IMR-90 (cell line): ENCODE results near the gene FBN3. TPM values are rescaled to one million over a fixed set of nuclear protein-coding genes. Genes with fewer than 3 reads are reported as not detected.

Source experiments
- ATAC-seq: fragments of 200-7000 bp; cut with Tn5 transposase; 2 replicates; pipeline ENCODE4 v1.9.1; 2020; ENCODE audit warnings: low read depth, mild to moderate bottlenecking, moderate library complexity
- BruUV-seq: library from RNA; stranded (reverse); fragments of 400-500 nt; replicated peaks from 2 replicates; lab custom pipeline; 2021; lab: Mats Ljungman, UMichigan
- CTCF ChIA-PET: fragments of 300-600 bp; formaldehyde crosslinking; extraction: SDS; loops from one replicate; lab custom pipeline; 2021; ENCODE audit warnings: antibody characterized with exemption; lab: Yijun Ruan, JAX
- POLR2A ChIA-PET: fragments of 300-600 bp; sonication (Branson Sonifier 250); formaldehyde crosslinking; loops from one replicate; lab custom pipeline; 2022; ENCODE audit warnings: antibody characterized with exemption; ENCODE audit not compliant: unreplicated experiment; lab: Charles Lee
- DNase-seq: peaks from one replicate; pipeline ENCODE4 v3.0.0; 2013
- H2AFZ ChIP-seq: replicated peaks from 2 replicates; pipeline ENCODE3; 2013; ENCODE audit warnings: low read length, mild to moderate bottlenecking; ENCODE audit not compliant: poor library complexity
- H2AK5ac ChIP-seq: 2 replicates; pipeline ENCODE4 v1.6.1; 2013; ENCODE audit warnings: low read depth, low read length, inconsistent platforms
- H2AK9ac ChIP-seq: replicated peaks from 2 replicates; pipeline ENCODE3; 2013; ENCODE audit warnings: mild to moderate bottlenecking, low read depth, low read length, moderate library complexity; ENCODE audit not compliant: poor library complexity
- H2BK120ac ChIP-seq: 2 replicates; pipeline ENCODE4 v1.6.1; 2013; ENCODE audit warnings: low read depth, low read length, inconsistent platforms
- H2BK15ac ChIP-seq: 3 replicates; pipeline ENCODE4 v1.6.1; 2013; ENCODE audit warnings: low read depth, low read length, inconsistent platforms
- H2BK20ac ChIP-seq: 2 replicates; pipeline ENCODE4 v1.6.1; 2013; ENCODE audit warnings: low read depth, mild to moderate bottlenecking, inconsistent platforms, low read length, moderate library complexity
- H2BK5ac ChIP-seq: 2 replicates; pipeline ENCODE4 v1.6.1; 2013; ENCODE audit warnings: mild to moderate bottlenecking, low read depth, low read length, inconsistent platforms; ENCODE audit not compliant: poor library complexity, severe bottlenecking
- H3K14ac ChIP-seq: replicated peaks from 2 replicates; pipeline ENCODE4 v1.6.1; 2013; ENCODE audit warnings: low read depth, low read length, inconsistent platforms
- H3K18ac ChIP-seq: 2 replicates; pipeline ENCODE4 v1.6.1; 2013; ENCODE audit warnings: low read depth, low read length, control low read depth
- H3K23ac ChIP-seq: 2 replicates; pipeline ENCODE4 v1.6.1; 2013; ENCODE audit warnings: low read depth, low read length, inconsistent platforms
- H3K27ac ChIP-seq: 2 replicates; pipeline ENCODE4 v1.5.1; 2013; ENCODE audit warnings: mild to moderate bottlenecking, control low read depth, low read length; ENCODE audit not compliant: insufficient read depth
- H3K27me3 ChIP-seq: 2 replicates; pipeline ENCODE4 v1.6.1; 2013; ENCODE audit warnings: low read length; ENCODE audit not compliant: control insufficient read depth, insufficient read depth
- H3K36me3 ChIP-seq: 2 replicates; pipeline ENCODE4 v1.6.1; 2013; ENCODE audit warnings: low read length, mixed read lengths; ENCODE audit not compliant: control insufficient read depth, insufficient read depth
- H3K4ac ChIP-seq: 2 replicates; pipeline ENCODE4 v1.6.1; 2013; ENCODE audit warnings: low read depth, low read length, inconsistent platforms
- H3K4me1 ChIP-seq: 2 replicates; pipeline ENCODE4 v1.6.1; 2013; ENCODE audit warnings: low read length, mixed read lengths; ENCODE audit not compliant: control insufficient read depth, insufficient read depth
- H3K4me2 ChIP-seq: 2 replicates; pipeline ENCODE4 v1.6.1; 2013; ENCODE audit warnings: low read depth, mild to moderate bottlenecking, control low read depth, low read length, moderate library complexity
- H3K4me3 ChIP-seq: 2 replicates; pipeline ENCODE4 v1.5.1; 2013; ENCODE audit warnings: low read depth, mild to moderate bottlenecking, control low read depth, low read length, moderate library complexity; ENCODE audit not compliant: insufficient read depth
- H3K56ac ChIP-seq: 2 replicates; pipeline ENCODE4 v1.6.1; 2013; ENCODE audit warnings: low read length, inconsistent platforms; ENCODE audit not compliant: insufficient read depth; ENCODE audit errors: extremely low read depth
- H3K79me1 ChIP-seq, 2 experiments: 2 replicates each; pipeline ENCODE4 v1.6.1; 2013; ENCODE audit warnings: low read length in 2 of 2, inconsistent platforms in 1 of 2, low read depth in 1 of 2
- H3K9ac ChIP-seq: 2 replicates; pipeline ENCODE4 v1.6.1; 2013; ENCODE audit warnings: low read depth, low read length, control low read depth
- H3K9me1 ChIP-seq: 2 replicates; pipeline ENCODE4 v1.6.1; 2013; ENCODE audit warnings: low read length, inconsistent platforms; ENCODE audit not compliant: insufficient read depth
- H3K9me3 ChIP-seq: 2 replicates; pipeline ENCODE4 v1.6.1; 2013; ENCODE audit warnings: low read length; ENCODE audit not compliant: control insufficient read depth, insufficient read depth
- H4K20me1 ChIP-seq: 2 replicates; pipeline ENCODE4 v1.6.1; 2013; ENCODE audit warnings: low read length, inconsistent platforms; ENCODE audit not compliant: insufficient read depth
- H4K5ac ChIP-seq: 2 replicates; pipeline ENCODE4 v1.6.1; 2013; ENCODE audit warnings: mild to moderate bottlenecking, low read depth, low read length, control low read depth
- H4K8ac ChIP-seq, 2 experiments: 2 replicates each; pipeline ENCODE4 v1.6.1; 2013; ENCODE audit warnings: low read depth in 2 of 2, low read length in 2 of 2, control low read depth in 1 of 2, inconsistent platforms in 1 of 2
- H4K91ac ChIP-seq: 2 replicates; pipeline ENCODE4 v1.6.1; 2013; ENCODE audit warnings: low read depth, low read length, inconsistent platforms; ENCODE audit not compliant: insufficient read depth
- CEBPB ChIP-seq: IDR thresholded peaks from 2 replicates; pipeline ENCODE4 v1.6.1; 2012; ENCODE audit warnings: low read depth, low read length, improper control_type of control experiment
- CHD1 ChIP-seq: IDR thresholded peaks from 2 replicates; pipeline ENCODE4 v1.6.1; 2012; ENCODE audit warnings: low read depth, low read length, improper control_type of control experiment
- MAFK ChIP-seq: IDR thresholded peaks from 2 replicates; pipeline ENCODE4 v1.6.1; 2012; ENCODE audit warnings: low read depth, low read length, improper control_type of control experiment
- MAZ ChIP-seq: IDR thresholded peaks from 2 replicates; pipeline ENCODE4 v1.6.1; 2012; ENCODE audit warnings: low read depth, mild to moderate bottlenecking, low read length, improper control_type of control experiment, moderate library complexity, borderline replicate concordance
- MXI1 ChIP-seq: IDR thresholded peaks from 2 replicates; pipeline ENCODE4 v1.6.1; 2012; ENCODE audit warnings: low read depth, mild to moderate bottlenecking, low read length, moderate library complexity, borderline replicate concordance
- NFE2L2 ChIP-seq: fragments of 150-350 bp; IDR thresholded peaks from 2 replicates; pipeline ENCODE4 v1.6.1; 2016; ENCODE audit warnings: low read depth, mild to moderate bottlenecking, low read length
- POLR2A ChIP-seq: IDR thresholded peaks from 2 replicates; pipeline ENCODE4 v1.6.1; 2012; ENCODE audit warnings: mild to moderate bottlenecking, low read depth, low read length
- RFX5 ChIP-seq: IDR thresholded peaks from 2 replicates; pipeline ENCODE4 v1.8.0; 2012; ENCODE audit warnings: low read depth, mild to moderate bottlenecking, low read length, moderate library complexity
- SMC3 ChIP-seq: fragments of 150-350 bp; IDR thresholded peaks from 2 replicates; pipeline ENCODE4 v1.6.1; 2016; ENCODE audit warnings: low read depth, mild to moderate bottlenecking, antibody characterized with exemption, low read length, moderate library complexity
- WGBS, 2 experiments: methylation state at CpG; one replicate each; pipeline versions ENCODE4 v1.1.5 to v1.1.7; 2013; ENCODE audit warnings: missing lambda C conversion rate in 2 of 2; ENCODE audit not compliant: insufficient read length in 1 of 2; ENCODE audit errors: extremely low coverage in 2 of 2; 5-methylcytosine and 5-hydroxymethylcytosine counted together
- dilution Hi-C: fragments of 300-500 bp; cut with HindIII; formaldehyde crosslinking; loops from one replicate; pipeline ENCODE4 v1.14.3; 2018; ENCODE audit warnings: low sequenced_read_pairs; ENCODE audit not compliant: unreplicated experiment
- in situ Hi-C: fragments of 300-500 bp; cut with MboI; formaldehyde crosslinking; loops from 3 replicates; pipeline ENCODE4 v1.14.3; 2019; ENCODE audit warnings: low sequenced_read_pairs, inconsistent platforms, mixed read lengths
- intact Hi-C: fragments of 100-400 bp; cut with micrococcal nuclease; formaldehyde crosslinking; loops from 2 replicates; pipeline ENCODE4 v1.10.0; 2022
- polyA plus RNA-seq, 3 experiments: library from polyadenylated mRNA; depleted of rRNA; stranded (reverse); fragments of >200 nt; gene quantifications; 2 replicates each; pipeline ENCODE4 v1.2.3, GENCODE V29; 2012; ENCODE audit warnings: low replicate concordance in 1 of 3
- total RNA-seq: library from RNA; depleted of rRNA; stranded (reverse); fragments of >200 nt; gene quantifications from 2 replicates; pipeline ENCODE4 v1.2.3, GENCODE V29; 2012
- TF ChIP-seq, protein P1 (sequence below): fragments of 150-350 bp; IDR thresholded peaks from 2 replicates; pipeline ENCODE4 v1.6.1; 2016; ENCODE audit warnings: low read depth, mild to moderate bottlenecking, low read length, moderate library complexity, borderline replicate concordance

FBN3 gene
- total and polyA plus RNA-seq, 2 of the 4 experiments (the other 2 are of a cell fraction): not detected

DNA sequence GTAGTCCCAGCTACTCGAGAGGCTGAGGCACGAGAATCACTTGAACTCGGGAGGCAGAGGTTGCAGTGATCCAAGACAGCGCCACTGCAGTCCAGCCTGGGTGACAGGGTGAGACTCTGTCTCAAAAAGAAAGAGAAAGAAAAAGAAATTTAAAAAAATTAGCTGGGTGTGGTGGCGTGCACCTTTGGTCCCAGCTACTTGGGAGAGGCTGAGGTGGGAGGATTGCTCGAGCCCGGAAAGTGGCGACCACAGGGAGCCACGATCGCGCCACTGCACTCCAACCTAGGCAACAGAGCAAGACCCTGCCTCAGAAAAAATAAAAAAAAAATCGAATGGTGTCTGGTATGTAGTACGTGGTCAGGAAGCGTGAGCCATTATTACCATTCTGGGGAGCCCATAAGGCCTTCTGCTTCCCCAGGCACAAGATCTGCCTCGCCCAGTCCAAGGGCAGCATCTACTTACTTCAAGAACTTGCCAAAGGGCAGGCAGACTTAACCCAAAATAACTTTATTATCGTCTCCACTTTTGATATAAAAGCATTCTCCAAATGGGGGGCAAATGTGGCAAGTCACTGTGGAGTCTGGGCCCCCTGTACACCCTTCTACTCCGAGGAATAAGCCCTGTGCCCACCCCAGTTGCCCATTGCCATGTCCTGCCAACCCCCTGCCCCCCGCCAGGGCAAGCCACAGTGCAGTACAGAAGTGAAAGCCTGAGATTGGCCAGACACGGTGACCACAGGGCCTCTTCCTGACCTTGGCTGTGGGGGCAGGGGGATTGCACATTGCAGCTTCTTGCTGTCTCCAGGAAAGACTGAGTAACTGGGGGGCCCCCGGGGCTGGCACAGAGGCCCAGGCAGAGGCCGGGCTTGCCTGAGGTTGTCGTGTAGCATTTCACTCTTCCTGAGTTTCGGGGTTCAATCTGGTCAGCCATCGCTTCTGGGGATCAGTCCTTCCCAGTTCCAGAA is 84.2 kb downstream of the FBN3 start:
- in situ Hi-C loops (no loop called here), intact Hi-C loops (no loop called here), dilution Hi-C loops (no loop called here)
- peaks cover 1% of the 10 kb centered on the region; the same call in 1 of the 2 replicates for H3K27me3 ChIP-seq
- H3K27ac ChIP-seq: no peak overlapping the region
- no peak overlapping the region for H2BK15ac ChIP-seq
- DNase-seq: no peak
- no peaks in the 10 kb centered on the region for H3K36me3 ChIP-seq
- H3K79me1 ChIP-seq: no peaks in the 10 kb centered on the region
- H3K23ac ChIP-seq: no peak overlapping the region
- H3K4me1 ChIP-seq: no peaks in the 10 kb centered on the region
- CTCF ChIA-PET: no interaction called here
- no peak overlapping the region for H3K4ac ChIP-seq
- no peak overlapping the region for H4K5ac ChIP-seq
- H3K4me3 ChIP-seq: no peak overlapping the region
- no peak overlapping the region for H2BK5ac ChIP-seq
- POLR2A ChIA-PET: no interaction called here
- no peak overlapping the region for H3K18ac ChIP-seq
- no peak overlapping the region for H3K4me2 ChIP-seq
- no peak overlapping the region for H3K9ac ChIP-seq
- no peak for ATAC-seq
- no peak overlapping the region for H4K91ac ChIP-seq
- H4K20me1 ChIP-seq: no peaks in the 10 kb centered on the region; the same call in 1 of the 2 replicates
- TF ChIP-seq SMC3: no peak
- TF ChIP-seq RFX5: no peak
- no peak for TF ChIP-seq MAFK
- TF ChIP-seq, protein P1, sequence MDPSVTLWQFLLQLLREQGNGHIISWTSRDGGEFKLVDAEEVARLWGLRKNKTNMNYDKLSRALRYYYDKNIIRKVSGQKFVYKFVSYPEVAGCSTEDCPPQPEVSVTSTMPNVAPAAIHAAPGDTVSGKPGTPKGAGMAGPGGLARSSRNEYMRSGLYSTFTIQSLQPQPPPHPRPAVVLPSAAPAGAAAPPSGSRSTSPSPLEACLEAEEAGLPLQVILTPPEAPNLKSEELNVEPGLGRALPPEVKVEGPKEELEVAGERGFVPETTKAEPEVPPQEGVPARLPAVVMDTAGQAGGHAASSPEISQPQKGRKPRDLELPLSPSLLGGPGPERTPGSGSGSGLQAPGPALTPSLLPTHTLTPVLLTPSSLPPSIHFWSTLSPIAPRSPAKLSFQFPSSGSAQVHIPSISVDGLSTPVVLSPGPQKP: no peak
- TF ChIP-seq MXI1: no peak
- TF ChIP-seq CHD1: no peak
- no peak for TF ChIP-seq MAZ
- TF ChIP-seq NFE2L2: no peak
- no peak for TF ChIP-seq POLR2A
- TF ChIP-seq CEBPB: no peak
- H2BK20ac ChIP-seq: no peak overlapping the region
- 77% methylated on average over 6 of the region's 24 CpGs; no CpG with 5 or more reads in 1 of the 2 experiments for WGBS, 2 experiments
- no peak overlapping the region for H2BK120ac ChIP-seq
- H2AFZ ChIP-seq: no peak overlapping the region
- H2AK5ac ChIP-seq: no peak overlapping the region
- peaks cover 3% of the 10 kb centered on the region for H3K9me3 ChIP-seq
- H2AK9ac ChIP-seq: no peak overlapping the region
- H3K9me1 ChIP-seq: no peaks in the 10 kb centered on the region
- BruUV-seq: no TSS peak
- H3K14ac ChIP-seq: no peak overlapping the region
- no peak overlapping the region for H4K8ac ChIP-seq
- no peak overlapping the region for H3K56ac ChIP-seq
